ENCODE results near the gene AMOT.

The AMOT gene

DNA sequence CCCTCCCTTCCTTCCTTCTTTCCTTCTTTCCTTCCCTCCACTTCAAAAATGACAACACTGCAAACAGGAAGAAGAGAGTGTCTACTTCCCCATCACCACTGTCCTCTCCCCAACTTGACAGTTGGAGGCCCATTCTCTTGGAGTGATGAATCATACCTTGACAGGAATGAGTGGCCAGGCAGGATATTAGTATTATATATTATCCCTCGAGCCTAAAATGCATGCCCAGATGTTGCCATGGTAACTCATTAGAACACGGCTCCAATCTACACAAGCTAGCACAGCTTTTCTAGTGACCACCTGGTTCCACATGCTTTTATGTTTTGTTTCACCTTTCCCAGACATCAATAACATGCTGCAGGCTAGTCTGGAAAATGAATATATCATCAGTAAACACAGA lies 89.6 kb downstream of the AMOT start:
- ChIA-PET CTCF (no interaction called here), POLR2A (ENCODE audit: low non-redundant PET) (no interaction called here)

DNA sequence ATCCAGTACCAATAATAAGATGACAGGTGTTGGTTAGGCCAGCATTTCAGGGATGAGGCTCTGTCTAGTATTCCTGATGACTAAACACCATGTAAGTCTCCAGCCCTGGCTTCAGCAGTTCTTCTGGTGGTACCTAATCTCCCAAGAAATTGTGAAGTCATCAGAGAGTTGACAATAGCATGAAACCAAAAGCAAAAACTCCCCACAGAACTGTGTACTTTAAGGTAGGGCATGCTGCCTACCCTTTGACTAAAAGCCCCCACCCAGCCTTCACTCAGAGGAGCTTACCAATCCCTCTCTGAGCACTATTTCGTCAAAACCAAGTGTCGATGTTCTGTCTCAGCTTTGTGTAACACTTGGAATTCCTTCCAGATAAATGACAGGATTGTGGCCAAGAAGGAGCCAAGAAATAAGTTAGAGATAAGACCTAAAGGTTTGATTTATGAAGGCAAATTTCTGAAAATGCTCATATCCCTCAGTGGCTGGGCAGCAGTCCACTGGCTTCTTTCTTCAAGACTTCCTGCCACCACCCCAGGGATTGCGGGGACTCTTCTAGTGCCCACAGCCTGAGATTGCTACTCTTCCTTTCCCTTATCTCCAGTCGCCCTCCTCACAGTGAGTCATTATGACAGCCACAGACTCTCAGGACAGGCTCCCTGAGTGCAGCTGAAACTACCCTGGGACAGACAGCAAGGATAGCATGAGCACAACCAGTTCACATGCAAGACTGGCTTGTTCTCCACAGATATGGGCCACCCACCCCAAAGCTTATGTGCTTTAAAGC lies 93.6 kb downstream of the AMOT start:
- TF ChIP-seq, protein P1, sequence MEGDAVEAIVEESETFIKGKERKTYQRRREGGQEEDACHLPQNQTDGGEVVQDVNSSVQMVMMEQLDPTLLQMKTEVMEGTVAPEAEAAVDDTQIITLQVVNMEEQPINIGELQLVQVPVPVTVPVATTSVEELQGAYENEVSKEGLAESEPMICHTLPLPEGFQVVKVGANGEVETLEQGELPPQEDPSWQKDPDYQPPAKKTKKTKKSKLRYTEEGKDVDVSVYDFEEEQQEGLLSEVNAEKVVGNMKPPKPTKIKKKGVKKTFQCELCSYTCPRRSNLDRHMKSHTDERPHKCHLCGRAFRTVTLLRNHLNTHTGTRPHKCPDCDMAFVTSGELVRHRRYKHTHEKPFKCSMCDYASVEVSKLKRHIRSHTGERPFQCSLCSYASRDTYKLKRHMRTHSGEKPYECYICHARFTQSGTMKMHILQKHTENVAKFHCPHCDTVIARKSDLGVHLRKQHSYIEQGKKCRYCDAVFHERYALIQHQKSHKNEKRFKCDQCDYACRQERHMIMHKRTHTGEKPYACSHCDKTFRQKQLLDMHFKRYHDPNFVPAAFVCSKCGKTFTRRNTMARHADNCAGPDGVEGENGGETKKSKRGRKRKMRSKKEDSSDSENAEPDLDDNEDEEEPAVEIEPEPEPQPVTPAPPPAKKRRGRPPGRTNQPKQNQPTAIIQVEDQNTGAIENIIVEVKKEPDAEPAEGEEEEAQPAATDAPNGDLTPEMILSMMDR (conservative IDR thresholded peaks at IDR 0.05; ENCODE audit: low read depth): no peak
- no peak for DNase-seq (ENCODE audit: low spot score)
- POLR2A ChIA-PET (ENCODE audit: low non-redundant PET): no interaction called here

More for the DNA sequence above, 89.6 kb downstream of the AMOT start:
- no peak overlapping the region for H3K27ac ChIP-seq
- TF ChIP-seq, protein P1 (conservative IDR thresholded peaks at IDR 0.05; ENCODE audit: low read depth): no peak
- no peak for DNase-seq (ENCODE audit: low spot score)

DNA sequence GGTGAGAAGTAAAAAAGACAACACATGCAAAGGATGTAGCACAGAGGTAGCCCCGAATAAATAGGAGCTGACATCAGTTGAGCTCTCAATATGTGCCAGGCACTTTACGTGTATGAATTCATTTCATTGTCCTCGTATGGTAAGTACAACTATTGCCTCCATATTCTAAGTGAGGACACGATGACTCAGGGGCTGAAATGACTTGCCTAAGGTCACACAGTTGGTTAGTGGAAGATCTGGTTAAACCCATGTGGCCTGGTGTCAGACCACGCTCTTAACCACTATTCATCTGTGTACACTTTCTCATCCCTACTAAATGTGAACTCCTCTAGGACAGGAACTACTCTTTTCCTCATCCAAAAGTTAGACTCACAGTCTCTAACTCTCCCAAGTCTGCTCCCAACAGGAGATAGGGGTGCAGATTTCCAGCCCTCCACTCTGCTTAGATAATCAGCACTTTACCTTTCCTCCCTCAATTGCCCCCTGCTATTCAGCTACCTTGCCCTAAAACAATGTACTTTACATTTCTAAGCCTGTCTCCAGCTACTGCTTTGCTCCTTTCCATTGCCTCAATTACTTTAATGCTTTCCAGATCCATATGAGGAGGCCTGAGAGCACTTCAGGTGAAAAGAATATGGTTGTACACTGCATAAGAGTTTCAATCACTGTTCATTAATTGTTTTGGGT lies 102.1 kb downstream of the AMOT start:
- no peak for DNase-seq (ENCODE audit: low spot score)
- no peak overlapping the region for H3K27ac ChIP-seq
- ChIA-PET POLR2A (ENCODE audit: low non-redundant PET) (no interaction called here), CTCF (no interaction called here)
- TF ChIP-seq, protein P1 (conservative IDR thresholded peaks at IDR 0.05; ENCODE audit: low read depth): no peak

More for the DNA sequence above, 93.6 kb downstream of the AMOT start:
- CTCF ChIA-PET: interaction anchor here (0.6 kb wide), 1 partner anchor 585 kb away, joined by 3 read pairs; no protein-coding TSS in a partner anchor
- H3K27ac ChIP-seq: no peak overlapping the region

DNA sequence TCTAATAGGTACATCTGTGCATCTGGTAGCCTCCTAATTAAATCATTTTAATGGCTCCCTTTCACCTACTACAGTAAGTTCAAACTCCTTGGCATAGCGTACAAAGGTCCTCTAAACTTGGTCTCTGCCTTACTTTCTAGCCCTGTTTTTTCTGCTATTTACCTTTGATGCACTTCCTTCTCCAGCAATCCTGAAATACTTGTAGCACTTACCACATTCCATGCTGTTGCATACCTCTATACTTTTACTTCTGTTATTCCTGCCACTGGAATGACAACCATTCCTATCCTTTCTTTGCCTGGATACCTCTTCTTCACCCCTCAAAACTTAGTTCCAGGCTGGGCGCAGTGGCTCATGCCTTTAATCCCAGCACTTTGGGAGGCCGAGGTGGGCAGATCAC lies 104.3 kb downstream of the AMOT start:
- CTCF ChIA-PET: interaction anchor here (0.6 kb wide), 1 partner anchor 1844 kb away, joined by 3 read pairs; no protein-coding TSS in a partner anchor
- TF ChIP-seq, protein P1 (conservative IDR thresholded peaks at IDR 0.05; ENCODE audit: low read depth): no peak
- POLR2A ChIA-PET (ENCODE audit: low non-redundant PET): no interaction called here
- no peak overlapping the region for H3K27ac ChIP-seq
- DNase-seq (ENCODE audit: low spot score): no peak

DNA sequence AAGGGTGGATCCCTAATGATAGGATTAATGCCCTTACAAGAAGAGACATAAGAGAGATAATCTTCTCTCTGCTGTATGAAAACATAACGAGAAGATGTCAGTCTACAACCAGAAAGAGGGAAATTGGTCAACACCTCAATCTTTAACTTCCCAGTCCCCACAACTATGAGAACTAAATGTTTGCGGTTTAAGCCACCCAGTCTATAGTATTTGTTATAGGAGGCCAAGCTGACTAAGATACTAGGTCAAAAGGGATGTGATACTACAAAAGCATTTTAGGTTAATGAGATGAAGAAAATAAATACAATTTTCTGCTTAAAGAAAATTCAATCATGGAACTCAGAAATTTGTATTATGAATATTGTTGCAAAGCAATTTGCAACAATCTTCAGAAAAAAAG lies 105.5 kb downstream of the AMOT start:
- no peak overlapping the region for H3K27ac ChIP-seq
- TF ChIP-seq, protein P1 (conservative IDR thresholded peaks at IDR 0.05; ENCODE audit: low read depth): no peak
- POLR2A ChIA-PET (ENCODE audit: low non-redundant PET): no interaction called here
- no peak for DNase-seq (ENCODE audit: low spot score)
- CTCF ChIA-PET: no interaction called here

DNA sequence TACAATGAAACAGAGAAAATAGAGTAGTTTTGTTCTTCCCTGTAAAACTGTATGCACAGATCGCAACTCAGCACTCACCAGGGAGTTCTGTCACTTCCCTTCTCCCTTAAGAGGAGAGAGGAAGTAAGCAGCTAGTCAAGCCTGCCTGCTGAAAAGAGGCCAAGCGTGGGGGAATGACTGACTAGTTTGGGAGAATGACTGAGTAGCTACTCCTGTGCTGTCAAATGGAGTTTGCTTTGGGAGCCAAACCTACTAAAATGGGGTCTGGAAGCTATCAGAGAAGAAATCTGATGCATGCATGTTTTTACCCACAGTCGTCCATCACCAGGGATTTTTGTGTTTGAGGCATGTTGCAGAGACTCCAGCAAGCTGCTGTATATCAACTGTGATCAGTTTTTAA lies 106.3 kb downstream of the AMOT start:
- no peak overlapping the region for H3K27ac ChIP-seq
- CTCF ChIA-PET: no interaction called here
- DNase-seq (ENCODE audit: low spot score): no peak
- POLR2A ChIA-PET (ENCODE audit: low non-redundant PET): no interaction called here
- TF ChIP-seq, protein P1 (conservative IDR thresholded peaks at IDR 0.05; ENCODE audit: low read depth): no peak
